Left colon (tissue), 2 donors: Measurements from ENCODE around the gene ROR2. TPM values are rescaled to one million over a fixed set of nuclear protein-coding genes. Genes with fewer than 3 reads are reported as not detected.
"Not testable (repeated sequence)": the region's sequence is repeated elsewhere in the genome, so short reads cannot be mapped to it uniquely, and the experiment has no call there.

Experiments
- ATAC-seq: fragments of 200-7000 bp; cut with Tn5 transposase; one replicate; pipeline ENCODE4 v1.9.1; 2020; ENCODE audit warnings: mild to moderate bottlenecking, moderate library complexity
- DNase-seq, 2 donors: peaks; one replicate each; pipeline ENCODE4 v3.0.0-alpha.2; 2020
- intact Hi-C, 2 donors: fragments of 100-400 bp; cut with DNase I in 1 of 2; cut with micrococcal nuclease in 1 of 2; formaldehyde crosslinking; loops; one replicate each; pipeline versions ENCODE4 v1.11.2 to v1.14.0; 2022; cut with DNase I, micrococcal nuclease
- total RNA-seq, 2 donors: library from RNA; stranded (reverse); fragmentation: NEBNext Ultra II Directional; extraction: Animal tissue kit (Norgen Biotek cat#: 25700); gene quantifications; one replicate each; pipeline ENCODE4 v1.2.1, GENCODE V29; 2021
- donor health status: DM: no; HTN: no; CAD: no.
- donor health status: DM: yes; HTN: yes; CAD: no.

ROR2 gene
- total RNA-seq, 2 donors from 2014 or later, result 6.2 to 8.3 TPM

DNA sequence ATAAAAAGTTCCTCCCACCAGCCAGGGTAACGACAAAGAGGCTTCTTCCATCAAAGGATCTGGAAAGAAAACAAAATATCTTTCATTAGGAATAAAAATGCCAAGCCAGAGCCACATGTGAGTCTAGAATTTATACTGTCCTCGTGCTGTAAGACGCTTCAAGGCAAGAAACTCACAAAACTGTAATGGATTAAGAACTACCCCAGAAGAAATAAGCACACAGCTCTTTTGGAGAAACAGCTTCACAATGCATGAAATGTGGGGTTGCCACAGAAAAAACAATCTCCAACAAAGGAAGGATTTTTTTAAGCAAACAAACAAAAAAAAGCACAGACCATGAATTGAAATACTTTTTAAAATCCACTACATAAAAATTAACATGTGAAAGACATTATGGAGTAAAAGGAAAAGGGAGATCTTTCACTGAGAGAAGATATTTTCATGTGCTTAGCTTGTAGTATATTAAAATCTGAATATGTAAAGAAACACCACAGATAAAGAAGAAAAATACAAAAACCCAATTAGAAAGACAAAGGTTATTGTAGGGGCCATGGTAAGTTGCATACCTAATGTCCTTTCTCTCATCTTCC lies 385.9 kb downstream of the ROR2 start:
- no peak for ATAC-seq
- no peak for DNase-seq
- intact Hi-C loops, result no loop called here

GRCh38 chr9:91562416-91562815 lies 387.6 kb downstream of the ROR2 start:
- ATAC-seq, result no peak
- intact Hi-C loops, result no loop called here
- no peak for DNase-seq

DNA sequence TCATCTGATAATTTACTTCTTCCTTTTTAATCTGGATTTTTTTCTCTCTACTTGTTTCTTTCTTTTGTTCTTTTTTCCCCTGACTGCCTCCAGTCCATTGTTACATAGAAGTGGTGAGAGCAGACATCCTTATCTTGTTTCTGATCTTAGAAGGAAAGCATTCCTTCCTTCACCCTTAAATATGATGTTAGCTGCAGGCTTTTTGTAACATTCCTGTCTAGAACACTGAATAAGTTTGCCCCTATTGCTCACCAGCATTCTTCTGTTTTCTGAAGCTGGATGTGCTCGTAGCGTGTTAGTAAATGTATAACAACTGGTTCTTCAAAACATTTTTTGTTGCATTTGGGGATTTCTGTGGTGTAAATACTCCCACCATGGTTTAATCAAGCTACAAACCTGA lies 389.7 kb downstream of the ROR2 start:
- intact Hi-C loops, result no loop called here
- no peak for ATAC-seq
- DNase-seq, result no peak

- DNase-seq (no peak), ATAC-seq (no peak)
- intact Hi-C loops, result no loop called here
These were observed 391.1 kb downstream of the ROR2 start for GRCh38 chr9:91558879-91559278.

DNA sequence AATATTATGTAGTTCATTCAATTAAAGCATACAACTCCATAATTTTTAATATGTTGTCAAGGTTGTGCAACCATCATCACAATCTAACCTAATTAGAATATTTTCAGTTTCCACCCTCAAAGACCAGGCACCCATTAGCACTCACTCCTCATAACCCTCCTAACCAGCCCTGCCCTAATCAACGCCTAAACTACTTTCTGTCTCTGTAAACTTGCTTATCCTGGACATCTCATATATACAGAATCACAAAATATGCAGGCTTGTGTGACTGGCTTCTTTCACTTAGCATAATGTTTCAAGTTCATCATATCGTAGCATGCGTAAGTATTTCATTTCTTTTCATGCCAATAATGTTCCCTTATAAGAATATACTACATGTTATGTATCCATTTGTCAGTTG lies 391.6 kb downstream of the ROR2 start:
- DNase-seq (no peak), ATAC-seq (no peak)
- intact Hi-C loops, result no loop called here

DNA sequence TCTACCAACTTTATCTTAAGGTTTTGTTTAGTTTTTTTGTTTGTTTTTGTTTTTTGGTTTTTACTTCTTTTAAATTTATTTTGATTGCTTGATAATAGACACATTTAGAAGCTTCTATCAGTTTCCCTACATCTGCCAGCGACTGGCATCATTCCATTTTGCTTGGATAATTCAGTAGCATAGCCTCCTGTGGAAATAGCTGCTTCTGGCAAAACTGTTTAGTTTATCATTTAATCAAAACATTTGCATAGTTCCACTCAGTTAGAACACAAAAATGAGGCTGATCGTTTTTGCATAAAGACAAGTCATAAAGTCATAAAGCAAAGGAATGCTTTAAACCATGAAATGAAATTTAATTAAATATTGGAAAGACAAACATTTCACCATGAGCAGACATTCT lies 392.7 kb downstream of the ROR2 start:
- intact Hi-C loops, result no loop called here
- ATAC-seq (no peak), DNase-seq (no peak)

DNA sequence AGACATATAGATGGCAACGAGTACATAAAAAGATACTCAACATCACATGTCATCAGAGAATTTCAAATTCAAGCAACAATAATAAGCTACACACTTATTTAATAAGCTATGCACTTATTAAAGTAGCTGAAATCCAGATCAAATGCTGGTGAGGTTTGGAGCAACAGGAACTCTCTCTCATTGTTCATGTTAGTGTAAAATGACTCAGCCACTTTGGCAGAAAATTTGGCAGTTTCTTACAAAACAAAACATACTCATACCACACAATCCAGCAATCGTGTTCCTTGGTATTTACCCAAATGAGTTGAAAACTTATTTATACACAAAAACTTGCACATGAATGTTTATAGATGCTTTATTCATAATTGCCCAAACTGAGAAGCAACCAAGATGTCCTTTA lies 394.9 kb downstream of the ROR2 start:
- ATAC-seq (no peak), DNase-seq (no peak)
- intact Hi-C loops, result no loop called here

- intact Hi-C loops, result no loop called here
These were observed 400.9 kb downstream of the ROR2 start for GRCh38 chr9:91549177-91549576.

GRCh38 chr9:91547081-91547480 lies 402.9 kb downstream of the ROR2 start:
- ATAC-seq (no peak), DNase-seq (no peak)
- intact Hi-C loops, result no loop called here

More at GRCh38 chr9:91549177-91549576, 400.9 kb downstream of the ROR2 start:
- ATAC-seq (no peak), DNase-seq (no peak)

DNA sequence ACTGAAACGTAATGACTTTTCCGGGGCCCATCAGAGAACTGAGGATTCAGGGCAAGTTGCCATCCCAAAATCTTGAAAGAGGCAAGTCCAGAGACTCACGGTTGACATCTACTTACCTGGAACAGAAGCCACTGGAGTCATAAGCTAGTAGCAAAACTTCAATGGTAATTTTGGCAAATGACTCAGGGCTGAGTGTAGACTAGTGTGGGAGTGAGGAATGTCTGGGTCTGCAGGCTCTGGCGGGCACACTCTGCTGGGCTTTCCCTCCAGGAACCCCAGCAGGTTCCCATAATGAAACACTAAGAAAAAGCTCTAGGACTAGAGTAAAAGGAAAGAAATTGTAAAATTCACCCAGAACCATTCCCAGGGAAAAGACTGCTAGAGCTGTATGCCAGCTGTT lies 403.5 kb downstream of the ROR2 start:
- ATAC-seq (no peak), DNase-seq (no peak)
- intact Hi-C loops, result no loop called here

- DNase-seq (no peak), ATAC-seq (no peak)
- intact Hi-C loops, result no loop called here
These were observed 408.3 kb downstream of the ROR2 start for GRCh38 chr9:91541734-91542133.

- DNase-seq, ATAC-seq, intact Hi-C loops: not testable (repeated sequence)
These were observed 409.5 kb downstream of the ROR2 start for GRCh38 chr9:91540506-91540905.

DNA sequence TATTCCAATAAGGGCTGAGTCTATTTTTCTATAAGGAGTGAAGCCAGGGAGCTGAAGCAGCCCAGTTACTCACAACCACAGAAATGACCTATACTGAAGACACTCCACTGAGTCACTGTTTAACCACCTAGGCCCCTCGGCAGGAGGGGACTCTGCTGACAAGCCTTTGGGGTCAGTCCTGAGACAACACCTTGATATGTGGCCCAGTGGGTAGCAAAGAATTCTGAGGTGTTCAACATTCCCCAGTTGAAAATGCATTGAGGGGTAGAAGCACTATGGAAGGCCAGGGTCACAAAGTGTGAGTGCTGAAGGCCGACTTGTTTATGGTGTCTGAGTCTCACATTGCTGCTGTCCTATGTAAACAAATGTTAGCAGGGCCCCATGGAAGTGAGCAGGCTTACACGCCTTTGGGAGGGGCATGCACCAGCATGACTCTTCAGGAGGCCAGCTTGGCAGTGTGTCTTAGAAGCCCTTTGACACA lies 413.8 kb downstream of the ROR2 start:
- ATAC-seq (peak; percentile 100), DNase-seq (peak; percentile 62 to 78)
- intact Hi-C loops, result no loop called here

GRCh38 chr9:91534374-91534773 lies 415.7 kb downstream of the ROR2 start:
- ATAC-seq (no peak), DNase-seq (no peak)
- intact Hi-C loops, result no loop called here

- intact Hi-C loops, result no loop called here
- no peak for ATAC-seq
These were observed 416.6 kb downstream of the ROR2 start for GRCh38 chr9:91533382-91533781.

GRCh38 chr9:91532325-91532724 lies 417.7 kb downstream of the ROR2 start:
- ATAC-seq (no peak), DNase-seq (no peak)
- intact Hi-C loops, result no loop called here

More at GRCh38 chr9:91533382-91533781, 416.6 kb downstream of the ROR2 start:
- DNase-seq, result no peak

DNA sequence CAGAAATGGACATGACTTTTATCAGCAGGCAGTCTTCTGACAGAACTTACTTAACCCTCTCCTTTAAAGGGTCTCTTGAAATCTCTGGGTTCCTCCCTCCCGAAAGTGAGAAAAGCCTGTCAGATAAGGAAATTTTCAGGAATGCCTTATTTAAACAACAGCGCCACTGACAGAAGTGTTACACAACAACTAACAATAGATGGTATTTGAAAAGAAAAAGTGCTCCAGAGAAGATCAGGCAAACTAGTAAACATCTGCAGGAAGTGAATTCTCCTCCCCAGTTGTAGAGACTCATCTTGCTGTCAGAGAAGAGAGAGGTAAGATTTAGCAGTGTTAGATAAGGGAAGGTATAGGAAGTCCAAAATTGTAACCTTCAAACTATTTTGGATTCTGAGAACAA lies 419.2 kb downstream of the ROR2 start:
- ATAC-seq (no peak), DNase-seq (no peak)
- intact Hi-C loops, result no loop called here

GRCh38 chr9:91522481-91522880 lies 427.5 kb downstream of the ROR2 start:
- no peak for ATAC-seq
- no peak for DNase-seq
- intact Hi-C loops, result no loop called here

- intact Hi-C loops, result no loop called here
- no peak for ATAC-seq
- DNase-seq, result no peak
These were observed 430.3 kb downstream of the ROR2 start for GRCh38 chr9:91519520-91520277.

DNA sequence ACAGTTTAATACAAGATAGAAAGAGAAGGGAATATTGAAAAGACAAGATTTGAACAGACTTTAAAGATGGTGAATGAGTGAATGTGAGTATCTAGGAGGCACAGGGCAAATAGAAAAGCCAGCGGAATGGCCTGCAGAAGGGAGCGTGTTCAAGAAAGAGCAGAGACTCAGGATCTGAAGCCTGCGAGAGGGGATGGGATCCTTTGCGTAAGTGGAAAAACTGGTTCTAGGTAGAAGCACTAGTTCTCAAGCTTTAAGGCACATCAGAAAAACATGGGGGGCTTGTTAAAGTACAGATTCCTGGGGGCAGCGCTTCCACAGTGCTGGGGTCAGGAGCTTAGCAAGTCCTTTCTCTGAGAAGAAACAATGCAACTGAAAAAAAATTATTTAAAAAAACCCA lies 431.6 kb downstream of the ROR2 start:
- no peak for DNase-seq
- intact Hi-C loops, result no loop called here
- no peak for ATAC-seq

DNA sequence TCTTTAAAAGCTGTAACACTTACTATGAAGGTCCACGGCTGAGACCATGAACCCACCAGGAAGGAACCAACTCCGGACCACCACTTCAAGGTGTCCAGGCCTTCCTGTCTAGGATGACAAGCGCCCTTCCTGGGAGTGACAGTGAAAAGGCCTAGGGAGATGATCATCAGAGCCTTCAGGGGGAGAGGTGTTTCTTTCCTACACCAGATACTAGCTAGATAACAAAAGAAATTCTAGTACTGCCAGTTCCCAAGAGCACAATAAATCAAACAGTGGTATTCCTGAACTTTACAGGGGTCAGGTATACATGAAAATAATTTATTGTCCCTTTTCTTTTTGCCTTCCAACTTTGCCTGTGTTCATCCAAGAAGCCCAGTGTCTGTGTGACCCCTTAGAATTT lies 432.2 kb downstream of the ROR2 start:
- no peak for DNase-seq
- intact Hi-C loops, result no loop called here
- ATAC-seq, result no peak
